Activated CD4-positive, alpha-beta T cell treated with anti-CD3 and anti-CD28 coated beads for 48 hours (primary cell): ENCODE results near the gene EPHA8.

Experiments used
- DNase-seq: peaks from one replicate; pipeline ENCODE4 v3.0.0-alpha.2; 2020

EPHA8 gene

DNA sequence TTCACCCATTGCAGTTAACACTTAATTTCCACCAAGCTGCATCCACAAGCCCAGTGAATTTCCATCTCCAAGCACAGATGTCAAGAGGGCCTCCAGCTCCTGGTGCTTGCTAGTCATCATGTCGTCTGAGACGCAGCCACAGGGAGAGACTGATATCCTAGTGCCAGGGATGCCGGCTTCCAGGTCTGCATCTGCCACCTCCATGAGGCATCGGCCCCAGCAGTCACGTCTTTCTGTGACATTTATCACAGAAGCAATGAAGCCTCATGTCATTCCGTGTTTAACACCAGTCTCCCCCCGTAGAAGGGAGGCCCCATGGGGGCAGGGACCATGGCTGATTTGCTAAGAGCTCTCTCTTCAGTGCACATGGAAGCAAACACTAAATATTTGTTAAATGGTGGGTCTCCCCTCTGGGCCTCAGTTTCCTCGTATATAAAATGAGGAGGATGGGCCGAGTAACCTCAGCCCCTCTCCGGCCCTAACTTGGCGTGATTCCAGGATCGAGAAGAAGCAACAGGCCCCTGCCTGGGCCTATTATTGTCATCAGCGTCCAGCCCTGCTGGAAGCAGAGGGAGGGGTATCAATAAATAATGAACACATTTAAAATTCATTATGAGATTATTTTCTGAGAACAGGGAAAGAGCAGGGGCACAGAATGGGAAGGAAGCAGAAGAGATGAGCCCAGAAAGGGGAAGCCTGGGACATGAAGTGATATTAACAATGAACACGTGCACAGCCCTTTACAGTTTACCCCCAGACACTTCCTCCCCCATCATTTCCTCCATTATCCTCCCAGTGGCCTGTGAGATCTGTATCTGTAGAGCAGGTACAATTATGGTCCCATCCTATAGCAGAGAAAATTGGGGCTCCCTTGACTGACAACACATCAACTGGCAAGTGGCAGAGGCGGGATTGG, 88.9 kb downstream of the EPHA8 start:
- DNase-seq, result no peak

- DNase-seq, result no peak
Observed at GRCh38 chr1:22652881-22653316, 89.6 kb downstream of the EPHA8 start, which contains the start of gene C1QB. C1QB (plus strand) TSS chr1:22653236; CDS start chr1:22659463, 6,227 bp downstream.
